ENCODE results near the gene GALNS.
A peak's percentile ranks its signal among the peaks of the same experiment; 100 is the strongest.

The GALNS gene

GRCh38 chr16:88863426-88863825, 6.7 kb upstream of the GALNS start:
- DNase-seq (ENCODE audit: low read depth), result no peak
- H3K4me3 ChIP-seq (replicated peaks; ENCODE audit: low read depth, low read length), result no peak overlapping the region
- TF ChIP-seq CTCF (IDR thresholded peaks at IDR 0.05; ENCODE audit: low read length, missing control alignments), result no peak

- H3K4me3 ChIP-seq (replicated peaks; ENCODE audit: low read depth, low read length), result no peak overlapping the region
- no peak for TF ChIP-seq CTCF (IDR thresholded peaks at IDR 0.05; ENCODE audit: low read length, missing control alignments)
- no peak for DNase-seq (ENCODE audit: low read depth)
Observed at GRCh38 chr16:88862968-88863367, 6.2 kb upstream of the GALNS start.

- no peak for TF ChIP-seq CTCF (IDR thresholded peaks at IDR 0.05; ENCODE audit: low read length, missing control alignments)
- H3K4me3 ChIP-seq (replicated peaks; ENCODE audit: low read depth, low read length), result no peak overlapping the region
- DNase-seq (ENCODE audit: low read depth), result no peak
Observed at GRCh38 chr16:88861359-88861758, 4.6 kb upstream of the GALNS start.

- no peak for DNase-seq (ENCODE audit: low read depth)
Observed at GRCh38 chr16:88859381-88860091, 2.8 kb upstream of the GALNS start.

GRCh38 chr16:88857728-88858339, 1.1 kb upstream of the GALNS start:
- H3K4me3 ChIP-seq (replicated peaks; ENCODE audit: low read depth, low read length), result peak overlapping the region; percentile 99
- DNase-seq (ENCODE audit: low read depth), result peak; percentile 83
- TF ChIP-seq CTCF (IDR thresholded peaks at IDR 0.05; ENCODE audit: low read length, missing control alignments), result peak; percentile 94

More at GRCh38 chr16:88859381-88860091, 2.8 kb upstream of the GALNS start:
- H3K4me3 ChIP-seq (replicated peaks; ENCODE audit: low read depth, low read length), result no peak overlapping the region
- TF ChIP-seq CTCF (IDR thresholded peaks at IDR 0.05; ENCODE audit: low read length, missing control alignments), result no peak

GRCh38 chr16:88856122-88856827, 472 bp downstream of the GALNS start:
- DNase-seq (ENCODE audit: low read depth), result no peak

More at GRCh38 chr16:88856122-88856827, 472 bp downstream of the GALNS start:
- TF ChIP-seq CTCF (IDR thresholded peaks at IDR 0.05; ENCODE audit: low read length, missing control alignments), result no peak
- peak overlapping the region; percentile 99 for H3K4me3 ChIP-seq (replicated peaks; ENCODE audit: low read depth, low read length)

Measured in fibroblast of pulmonary artery (primary cell).